Upper lobe of right lung (tissue), 1 donor: ENCODE measurements around the gene LDAH. TPM values are rescaled to one million over a fixed set of nuclear protein-coding genes. Genes with fewer than 3 reads are reported as not detected.

Source experiments
- ATAC-seq: fragments of 200-7000 bp; cut with Tn5 transposase; one replicate; pipeline ENCODE4 v1.9.1; 2020; ENCODE audit warnings: mild to moderate bottlenecking, moderate library complexity
- DNase-seq: peaks from one replicate; pipeline ENCODE4 v3.0.0-alpha.2; 2020
- H3K27ac ChIP-seq: fragments of 200-600 bp; one replicate; pipeline ENCODE4 v1.8.0; 2022
- H3K27me3 ChIP-seq: fragments of 200-600 bp; one replicate; pipeline ENCODE4 v1.8.0; 2022; ENCODE audit warnings: mild to moderate bottlenecking
- H3K36me3 ChIP-seq: fragments of 200-600 bp; one replicate; pipeline ENCODE4 v1.8.0; 2022
- H3K4me1 ChIP-seq: fragments of 200-600 bp; one replicate; pipeline ENCODE4 v1.8.0; 2022
- H3K4me3 ChIP-seq: fragments of 200-600 bp; one replicate; pipeline ENCODE4 v1.8.0; 2022; ENCODE audit warnings: mild to moderate bottlenecking
- H3K9me3 ChIP-seq: fragments of 200-600 bp; one replicate; pipeline ENCODE4 v1.8.0; 2022
- CTCF ChIP-seq: fragments of 200-600 bp; IDR thresholded peaks from one replicate; pipeline ENCODE4 v1.8.0; 2022; ENCODE audit warnings: antibody characterized with exemption
- intact Hi-C: fragments of 100-400 bp; cut with DNase I; formaldehyde crosslinking; loops from one replicate; pipeline ENCODE4 v1.11.0; 2022
- total RNA-seq: library from RNA; stranded (reverse); fragmentation: NEBNext Ultra II Directional; extraction: Animal tissue kit (Norgen Biotek cat#: 25700); gene quantifications from one replicate; pipeline ENCODE4 v1.2.1, GENCODE V29; 2021
- donor health status: DM: no; HTN: yes; CAD: no; lungs with severe emphysema.

The LDAH gene
- total RNA-seq, 1 donor from 2014 or later = 17.9 TPM

GRCh38 chr2:20652673-20653575, 170.0 kb downstream of the LDAH start:
- Histone ChIP-seq H3K4me1 (peaks cover 24% of the 10 kb centered on the region), H3K4me3 (no peak overlapping the region), H3K27me3 (no peaks in the 10 kb centered on the region), H3K36me3 (no peaks in the 10 kb centered on the region), H3K9me3 (no peaks in the 10 kb centered on the region), H3K27ac (no peak overlapping the region)
- intact Hi-C loops = no loop called here
- DNase-seq = no peak
- ATAC-seq = no peak
- TF ChIP-seq CTCF = no peak

- intact Hi-C loops = no loop called here
- no peak for TF ChIP-seq CTCF
- DNase-seq = no peak
- Histone ChIP-seq H3K27ac (no peak overlapping the region), H3K4me1 (peaks cover 24% of the 10 kb centered on the region), H3K36me3 (no peaks in the 10 kb centered on the region), H3K9me3 (no peaks in the 10 kb centered on the region), H3K27me3 (no peaks in the 10 kb centered on the region), H3K4me3 (no peak overlapping the region)
- ATAC-seq = no peak
Observed at GRCh38 chr2:20652141-20652540, 170.8 kb downstream of the LDAH start.

- peaks cover 24% of the 10 kb centered on the region for H3K4me1 ChIP-seq
- ATAC-seq (no peak), DNase-seq (no peak)
- no peaks in the 10 kb centered on the region for H3K9me3 ChIP-seq
- peak overlapping the region; percentile 97 for H3K27ac ChIP-seq
- no peak for TF ChIP-seq CTCF
- H3K36me3 ChIP-seq = no peaks in the 10 kb centered on the region
- H3K4me3 ChIP-seq = peak overlapping the region; percentile 100
- H3K27me3 ChIP-seq = no peaks in the 10 kb centered on the region
- intact Hi-C loops = no loop called here
Observed at GRCh38 chr2:20651731-20652099, 171.2 kb downstream of the LDAH start.

- Histone ChIP-seq H3K4me3 (peak within 1 kb of the TSS; percentile 100), H3K4me1 (peaks cover 24% of the 10 kb centered on the region), H3K36me3 (no peaks in the 10 kb centered on the region), H3K27me3 (no peaks in the 10 kb centered on the region), H3K9me3 (no peaks in the 10 kb centered on the region), H3K27ac (peak within 1 kb of the TSS; percentile 97)
- intact Hi-C loops = no loop called here
- peak; percentile 93 for DNase-seq
- peak; percentile 83 for TF ChIP-seq CTCF
- ATAC-seq = peak; percentile 97
Observed at GRCh38 chr2:20650877-20651730, 171.8 kb downstream of the LDAH start, which contains the start of gene HS1BP3. HS1BP3 (minus strand) TSS chr2:20651098; CDS start chr2:20651063, 35 bp downstream.

GRCh38 chr2:20650393-20650876, 172.5 kb downstream of the LDAH start:
- intact Hi-C loops = no loop called here
- Histone ChIP-seq H3K4me1 (peaks cover 24% of the 10 kb centered on the region), H3K36me3 (peaks cover 3% of the 10 kb centered on the region), H3K9me3 (no peaks in the 10 kb centered on the region), H3K4me3 (peak overlapping the region; percentile 100), H3K27ac (peak overlapping the region; percentile 97), H3K27me3 (no peaks in the 10 kb centered on the region)
- DNase-seq (no peak), ATAC-seq (peak; percentile 4)
- no peak for TF ChIP-seq CTCF
